ENCODE results near the gene PACRG.

- TF ChIP-seq FOXM1 (IDR thresholded peaks at IDR 0.05; ENCODE audit: borderline replicate concordance, low read depth) (no peak), ZBTB7A (IDR thresholded peaks at IDR 0.05; ENCODE audit: low read depth) (no peak), MAX (IDR thresholded peaks at IDR 0.05) (no peak), EGR1 (IDR thresholded peaks at IDR 0.05) (no peak), RAD21 (IDR thresholded peaks at IDR 0.05; ENCODE audit: low read depth) (no peak), EP300 (IDR thresholded peaks at IDR 0.05; ENCODE audit: borderline replicate concordance) (no peak), CREB1 (IDR thresholded peaks at IDR 0.05; ENCODE audit: low read depth) (no peak), TCF12 (IDR thresholded peaks at IDR 0.05; ENCODE audit: low read depth) (no peak), CEBPB (IDR thresholded peaks at IDR 0.05) (no peak), REST (IDR thresholded peaks at IDR 0.05; ENCODE audit: low read depth) (no peak), TAF1 (IDR thresholded peaks at IDR 0.05; ENCODE audit: low read depth) (no peak), YY1 (IDR thresholded peaks at IDR 0.05; ENCODE audit: low read depth) (no peak)
Observed at GRCh38 chr6:163165155-163165910, 437.6 kb downstream of the PACRG start.

Data from Ishikawa (cell line).